GM21737 (cell line): ENCODE measurements around the gene ANKS3.

ENCODE experiments used
- ATAC-seq: cut with Tn5 transposase; IDR thresholded peaks from one replicate; pipeline ENCODE4 v1.9.1; 2021; ENCODE audit warnings: mild to moderate bottlenecking, moderate library complexity; ENCODE audit not compliant: unreplicated experiment

The ANKS3 gene

GRCh38 chr16:4734063-4734729 is at the start of gene ANKS3, which contains the start of gene DNAAF8:
ANKS3 (minus strand) TSS chr16:4734271; CDS start chr16:4730149, 4,122 bp downstream.
DNAAF8 (plus strand) TSS chr16:4734537; CDS start chr16:4736515, 1,978 bp downstream.
- peak; percentile 69 for ATAC-seq

GRCh38 chr16:4783251-4783950 is 49.3 kb upstream of the ANKS3 start:
- no peak for ATAC-seq

GRCh38 chr16:4780235-4780634 is 46.2 kb upstream of the ANKS3 start:
- ATAC-seq: no peak

GRCh38 chr16:4778050-4778392 is 44.0 kb upstream of the ANKS3 start:
- ATAC-seq: no peak

- no peak for ATAC-seq
Measured at GRCh38 chr16:4777339-4778049, 43.4 kb upstream of the ANKS3 start.

- no peak for ATAC-seq
Measured at GRCh38 chr16:4776141-4776705, 42.2 kb upstream of the ANKS3 start.

GRCh38 chr16:4775005-4775404 is 40.9 kb upstream of the ANKS3 start:
- no peak for ATAC-seq

- ATAC-seq: no peak
Measured at GRCh38 chr16:4772351-4772750, 38.3 kb upstream of the ANKS3 start.

- no peak for ATAC-seq
Measured at GRCh38 chr16:4771646-4772045, 37.6 kb upstream of the ANKS3 start.

- no peak for ATAC-seq
Measured at GRCh38 chr16:4769306-4769638, 35.2 kb upstream of the ANKS3 start.

GRCh38 chr16:4768549-4769305 is 34.7 kb upstream of the ANKS3 start:
- ATAC-seq: peak; percentile 61

- ATAC-seq: no peak
Measured at GRCh38 chr16:4767872-4768548, 33.9 kb upstream of the ANKS3 start.

- peak; percentile 93 for ATAC-seq
Measured at GRCh38 chr16:4766875-4767628, 33.0 kb upstream of the ANKS3 start, which contains the start of gene ZNF500. ZNF500 (minus strand) TSS chr16:4767162; CDS start chr16:4765978, 1,184 bp downstream.

GRCh38 chr16:4765511-4766474 is 31.7 kb upstream of the ANKS3 start:
- no peak for ATAC-seq

GRCh38 chr16:4763791-4764190 is 29.7 kb upstream of the ANKS3 start:
- no peak for ATAC-seq

GRCh38 chr16:4762205-4762604 is 28.1 kb upstream of the ANKS3 start:
- ATAC-seq: no peak

GRCh38 chr16:4760221-4760910 is 26.3 kb upstream of the ANKS3 start:
- ATAC-seq: no peak

- no peak for ATAC-seq
Measured at GRCh38 chr16:4755687-4756086, 21.6 kb upstream of the ANKS3 start.
